ENCODE measurements around the gene KLHL15.

Gene KLHL15

DNA sequence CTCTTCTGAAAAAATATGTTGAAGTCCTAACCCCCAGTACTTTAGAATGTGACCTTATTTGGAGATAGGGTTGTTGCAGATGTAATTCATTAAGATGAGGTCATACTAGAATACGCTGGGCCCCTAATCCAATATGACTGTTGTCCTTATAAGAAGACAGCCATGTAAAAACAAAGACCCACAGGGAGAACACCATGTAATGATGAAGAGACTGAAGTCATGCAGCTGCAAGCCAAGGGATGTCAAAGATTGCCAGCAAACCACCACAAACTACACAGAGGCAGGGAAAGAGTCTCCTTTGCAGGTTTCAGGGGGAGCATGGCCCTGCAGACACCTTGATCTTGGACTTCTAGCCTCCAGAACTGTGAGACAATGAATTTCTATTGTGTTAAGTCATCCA lies 81.8 kb downstream of the KLHL15 start:
- no peak for DNase-seq

DNA sequence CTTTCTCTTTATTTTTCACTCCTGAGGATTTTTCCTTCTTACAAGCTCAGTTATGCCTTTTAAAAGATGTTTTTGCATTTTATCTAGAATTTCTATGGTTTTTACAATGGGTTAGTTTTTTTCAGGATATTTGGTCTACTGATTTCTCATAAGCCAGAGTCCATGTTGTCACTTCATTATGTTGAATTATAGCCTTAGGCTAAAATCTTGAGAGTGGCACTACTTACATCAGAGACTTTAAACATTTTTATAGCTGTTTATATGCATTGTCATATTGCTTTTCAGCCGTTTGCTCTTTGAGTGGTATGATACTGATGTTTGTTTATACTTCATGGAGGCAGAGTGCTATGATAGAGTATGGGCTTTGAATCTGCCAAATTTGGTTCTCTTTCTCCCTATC lies 82.8 kb downstream of the KLHL15 start:
- no peak for DNase-seq

DNA sequence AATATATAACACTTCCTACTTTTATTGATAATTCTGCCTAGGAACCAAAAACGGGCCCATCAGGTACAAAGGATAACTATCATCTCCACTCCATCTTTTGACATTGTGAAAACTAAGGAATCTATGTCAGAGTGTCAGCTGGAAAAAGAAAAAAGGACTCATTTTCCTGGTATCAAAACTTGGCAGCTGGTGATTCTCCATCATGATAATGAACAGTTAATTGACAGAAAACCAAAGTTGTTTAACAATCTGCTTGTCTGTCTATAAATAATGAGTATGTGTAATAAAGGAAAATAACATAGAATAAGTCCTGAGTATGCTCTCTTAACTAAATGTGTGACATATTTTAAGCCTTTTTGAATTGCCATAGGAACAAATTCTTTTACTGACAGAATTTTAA lies 87.8 kb downstream of the KLHL15 start:
- no peak for DNase-seq

DNA sequence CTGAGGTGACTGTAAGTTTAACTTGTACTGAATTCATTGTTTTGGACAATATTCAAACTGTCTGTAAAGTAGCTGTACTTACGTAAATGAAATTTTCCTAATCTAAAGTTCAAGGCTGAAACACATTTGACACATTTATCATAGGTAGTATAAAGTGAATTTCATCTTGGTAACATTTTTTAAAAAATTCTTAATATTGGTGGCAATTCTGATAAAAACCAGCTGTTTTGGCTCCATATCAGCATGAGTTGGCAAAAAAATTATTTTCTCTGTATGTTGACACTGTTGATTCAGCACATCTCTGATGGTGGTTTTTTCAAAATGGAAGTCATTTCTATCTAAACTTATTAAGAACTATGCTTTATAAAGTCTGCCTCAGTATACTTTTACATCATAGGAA lies 88.3 kb downstream of the KLHL15 start:
- no peak for DNase-seq

DNA sequence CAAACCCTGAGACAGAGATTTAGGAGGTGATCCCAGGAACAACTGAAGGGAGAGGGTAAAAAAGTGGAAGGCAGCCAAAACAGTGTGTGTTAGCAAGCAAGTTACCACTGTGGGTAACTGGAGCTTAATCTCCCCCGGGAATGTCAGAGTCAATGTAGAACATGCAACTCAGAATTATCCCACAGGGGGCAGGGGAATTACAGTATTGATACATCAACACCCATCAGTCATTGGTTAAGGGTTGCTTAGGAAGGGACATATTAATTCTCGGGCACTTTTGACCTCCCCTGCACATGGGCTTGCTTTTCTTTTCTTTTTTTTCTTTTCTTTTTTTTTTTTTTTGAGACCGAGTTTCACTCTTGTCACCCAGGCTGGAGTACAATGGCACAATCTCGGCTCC lies 89.9 kb downstream of the KLHL15 start:
- no peak for DNase-seq

DNA sequence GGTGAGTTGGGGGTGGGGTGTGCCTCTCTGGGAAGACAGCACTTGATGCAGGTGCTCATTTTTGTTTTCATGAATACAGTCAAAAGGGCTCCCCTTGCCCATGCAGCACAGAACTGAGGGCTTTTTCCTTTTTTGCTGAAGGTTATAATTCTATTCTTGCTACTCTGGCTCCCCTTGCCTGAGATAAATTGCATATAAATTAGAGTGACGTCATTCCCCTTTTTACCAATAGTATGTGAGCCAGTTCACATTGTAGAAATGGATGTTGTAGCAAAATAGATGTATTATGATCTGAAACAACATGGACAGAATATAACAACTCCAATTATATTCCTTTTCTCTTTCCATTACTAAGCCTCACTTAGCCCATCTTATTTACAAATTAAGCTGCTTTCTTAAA lies 90.8 kb downstream of the KLHL15 start:
- DNase-seq: no peak

DNA sequence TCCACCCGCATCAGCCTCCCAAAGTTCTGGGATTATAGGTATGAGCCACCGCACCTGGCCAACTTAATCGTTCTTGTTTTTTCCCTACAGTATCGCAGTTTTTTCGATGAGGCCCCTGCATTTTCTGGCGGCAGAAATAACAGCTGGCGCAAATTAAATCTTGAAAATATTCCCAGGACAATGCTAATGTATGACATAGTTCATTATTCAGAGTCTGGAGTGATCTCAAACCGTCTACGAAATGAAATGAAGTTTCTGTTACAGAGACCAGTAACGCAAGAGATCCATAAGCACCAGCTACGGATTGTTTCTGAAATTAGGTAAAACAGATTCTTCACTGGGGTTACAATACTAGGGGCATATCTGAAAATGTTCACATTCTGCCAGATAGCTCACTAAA lies 91.9 kb downstream of the KLHL15 start:
- DNase-seq: no peak
